Fibroblast of villous mesenchyme (primary cell): ENCODE measurements around the gene ABTB2. TPM values are rescaled to one million over a fixed set of nuclear protein-coding genes. Genes with fewer than 3 reads are reported as not detected.

ENCODE experiments used
- DNase-seq: peaks from one replicate; pipeline ENCODE4 v3.0.0-alpha.2; 2010; ENCODE audit warnings: low read depth
- H3K4me3 ChIP-seq: 2 replicates; pipeline ENCODE4 v1.5.1; 2011; ENCODE audit warnings: low read depth, mild to moderate bottlenecking, low read length
- CTCF ChIP-seq: IDR thresholded peaks from 2 replicates; pipeline ENCODE4 v1.5.1; 2012; ENCODE audit warnings: low read depth, mild to moderate bottlenecking, low read length; ENCODE audit not compliant: insufficient read depth
- total RNA-seq: library from RNA; depleted of rRNA; stranded (reverse); fragments of >200 nt; gene quantifications from 2 replicates; pipeline ENCODE4 v1.2.3, GENCODE V29; 2012

ABTB2 gene
- total RNA-seq, 1 donor: 3.9 TPM

- TF ChIP-seq CTCF: no peak
- no peak for DNase-seq
- H3K4me3 ChIP-seq: no peak overlapping the region
These were observed 20.8 kb downstream of the ABTB2 start for GRCh38 chr11:34337016-34337415.

GRCh38 chr11:34335801-34336200 is 22.0 kb downstream of the ABTB2 start:
- no peak for TF ChIP-seq CTCF
- DNase-seq: no peak
- H3K4me3 ChIP-seq: no peak overlapping the region

- H3K4me3 ChIP-seq: no peak overlapping the region
- no peak for DNase-seq
- TF ChIP-seq CTCF: no peak
These were observed 22.5 kb downstream of the ABTB2 start for GRCh38 chr11:34335331-34335730.

- no peak overlapping the region for H3K4me3 ChIP-seq
- DNase-seq: no peak
- TF ChIP-seq CTCF: no peak
These were observed 24.0 kb downstream of the ABTB2 start for GRCh38 chr11:34333787-34334186.

- no peak for DNase-seq
- no peak overlapping the region for H3K4me3 ChIP-seq
- TF ChIP-seq CTCF: no peak
These were observed 25.3 kb downstream of the ABTB2 start for GRCh38 chr11:34332524-34332923.

- H3K4me3 ChIP-seq: no peak overlapping the region
- DNase-seq: no peak
- no peak for TF ChIP-seq CTCF
These were observed 26.1 kb downstream of the ABTB2 start for GRCh38 chr11:34331736-34332135.

GRCh38 chr11:34331329-34331728 is 26.5 kb downstream of the ABTB2 start:
- DNase-seq: no peak
- no peak for TF ChIP-seq CTCF
- H3K4me3 ChIP-seq: no peak overlapping the region
